GM19455 (cell line): ENCODE results near the gene SPATA9.

Experiments used
- ATAC-seq: cut with Tn5 transposase; IDR thresholded peaks from one replicate; pipeline ENCODE4 v1.9.1; 2021; ENCODE audit not compliant: unreplicated experiment

The SPATA9 gene

GRCh38 chr5:95686651-95687050 is 3.9 kb upstream of the SPATA9 start:
- ATAC-seq: no peak

GRCh38 chr5:95684361-95684760 is 1.6 kb upstream of the SPATA9 start:
- ATAC-seq: no peak

GRCh38 chr5:95673081-95673480 is 9.7 kb downstream of the SPATA9 start:
- ATAC-seq: no peak

- ATAC-seq: no peak
Measured at GRCh38 chr5:95672641-95673040, 10.2 kb downstream of the SPATA9 start.

GRCh38 chr5:95671826-95672225 is 11.0 kb downstream of the SPATA9 start:
- ATAC-seq: no peak

GRCh38 chr5:95670568-95670967 is 12.2 kb downstream of the SPATA9 start:
- ATAC-seq: no peak

GRCh38 chr5:95669985-95670384 is 12.8 kb downstream of the SPATA9 start:
- ATAC-seq: no peak

GRCh38 chr5:95669540-95669939 is 13.3 kb downstream of the SPATA9 start:
- ATAC-seq: no peak

GRCh38 chr5:95668728-95669127 is 14.1 kb downstream of the SPATA9 start:
- ATAC-seq: no peak

GRCh38 chr5:95668216-95668615 is 14.6 kb downstream of the SPATA9 start:
- no peak for ATAC-seq

GRCh38 chr5:95667678-95668077 is 15.1 kb downstream of the SPATA9 start:
- ATAC-seq: no peak

- no peak for ATAC-seq
Measured at GRCh38 chr5:95667061-95667618, 15.7 kb downstream of the SPATA9 start.

GRCh38 chr5:95664204-95664786 is 18.5 kb downstream of the SPATA9 start:
- no peak for ATAC-seq

GRCh38 chr5:95662946-95663345 is 19.8 kb downstream of the SPATA9 start:
- ATAC-seq: no peak

- ATAC-seq: no peak
Measured at GRCh38 chr5:95660060-95660459, 22.7 kb downstream of the SPATA9 start.

GRCh38 chr5:95655575-95655974 is 27.2 kb downstream of the SPATA9 start:
- ATAC-seq: no peak

GRCh38 chr5:95654196-95654595 is 28.6 kb downstream of the SPATA9 start:
- no peak for ATAC-seq

- no peak for ATAC-seq
Measured at GRCh38 chr5:95652849-95653248, 29.9 kb downstream of the SPATA9 start.

GRCh38 chr5:95649842-95650620 is 32.8 kb downstream of the SPATA9 start:
- ATAC-seq: no peak

GRCh38 chr5:95649274-95649673 is 33.5 kb downstream of the SPATA9 start:
- no peak for ATAC-seq

- ATAC-seq: no peak
Measured at GRCh38 chr5:95647886-95648860, 34.6 kb downstream of the SPATA9 start.
